A204.1 (cell line): ENCODE data around the gene ATG9B.
"Not testable (repeated sequence)": the region's sequence is repeated elsewhere in the genome, so short reads cannot be mapped to it uniquely, and the experiment has no call there.

ENCODE experiments used
- FAIRE-seq: peaks from 2 replicates; lab custom pipeline; 2012; peaks lifted over from hg19 to GRCh38; lab: Jason Lieb, UNC

The ATG9B gene

DNA sequence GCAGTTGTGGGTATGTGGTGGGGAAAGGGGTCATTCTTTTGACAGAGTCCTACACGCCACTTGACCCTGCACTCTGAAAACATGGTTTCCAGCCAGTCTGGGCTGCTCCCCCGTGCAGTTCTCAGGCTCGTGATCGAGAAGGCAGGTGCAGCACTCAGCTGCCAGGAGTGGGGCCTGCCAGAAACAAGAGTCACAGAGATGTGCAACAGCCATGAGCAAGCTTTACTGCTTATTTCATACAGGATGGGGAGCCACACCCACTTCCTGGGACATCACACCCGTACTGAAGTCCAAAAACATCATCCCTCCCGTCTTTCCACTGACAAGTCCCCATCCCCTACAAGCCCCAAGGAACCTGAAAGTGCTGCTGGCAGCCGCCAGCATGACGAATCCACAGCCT, 9.3 kb downstream of the ATG9B start:
- no peak for FAIRE-seq

DNA sequence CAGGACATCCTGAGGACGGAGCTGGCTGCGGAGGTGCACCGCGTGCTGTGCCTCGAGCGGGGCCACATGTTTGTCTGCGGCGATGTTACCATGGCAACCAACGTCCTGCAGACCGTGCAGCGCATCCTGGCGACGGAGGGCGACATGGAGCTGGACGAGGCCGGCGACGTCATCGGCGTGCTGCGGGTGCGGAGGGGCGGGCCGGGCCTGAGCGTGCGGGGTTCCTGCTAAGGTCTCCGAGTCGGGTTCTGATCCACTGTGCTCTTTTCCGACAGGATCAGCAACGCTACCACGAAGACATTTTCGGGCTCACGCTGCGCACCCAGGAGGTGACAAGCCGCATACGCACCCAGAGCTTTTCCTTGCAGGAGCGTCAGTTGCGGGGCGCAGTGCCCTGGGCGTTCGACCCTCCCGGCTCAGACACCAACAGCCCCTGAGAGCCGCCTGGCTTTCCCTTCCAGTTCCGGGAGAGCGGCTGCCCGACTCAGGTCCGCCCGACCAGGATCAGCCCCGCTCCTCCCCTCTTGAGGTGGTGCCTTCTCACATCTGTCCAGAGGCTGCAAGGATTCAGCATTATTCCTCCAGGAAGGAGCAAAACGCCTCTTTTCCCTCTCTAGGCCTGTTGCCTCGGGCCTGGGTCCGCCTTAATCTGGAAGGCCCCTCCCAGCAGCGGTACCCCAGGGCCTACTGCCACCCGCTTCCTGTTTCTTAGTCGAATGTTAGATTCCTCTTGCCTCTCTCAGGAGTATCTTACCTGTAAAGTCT, 10.4 kb downstream of the ATG9B start:
- FAIRE-seq = no peak

DNA sequence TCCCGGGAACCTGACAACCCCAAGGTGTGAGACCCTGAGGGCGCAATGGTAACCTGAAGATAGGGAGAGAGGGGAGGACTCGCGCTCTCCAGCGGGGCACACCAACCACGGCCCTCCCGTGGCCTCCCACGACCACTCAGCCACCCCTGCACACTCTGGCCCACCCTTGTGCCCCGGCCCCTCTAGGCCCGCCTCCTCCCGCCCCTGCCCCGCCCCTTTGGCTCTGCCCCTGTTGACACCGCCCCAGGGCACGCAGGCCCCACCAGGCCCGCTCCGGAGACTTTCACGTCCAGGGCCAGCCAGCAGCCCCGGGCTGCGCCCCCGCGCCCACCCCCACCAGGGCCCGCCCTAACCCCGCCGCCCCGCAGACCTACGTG, 10.9 kb downstream of the ATG9B start:
- no peak for FAIRE-seq

DNA sequence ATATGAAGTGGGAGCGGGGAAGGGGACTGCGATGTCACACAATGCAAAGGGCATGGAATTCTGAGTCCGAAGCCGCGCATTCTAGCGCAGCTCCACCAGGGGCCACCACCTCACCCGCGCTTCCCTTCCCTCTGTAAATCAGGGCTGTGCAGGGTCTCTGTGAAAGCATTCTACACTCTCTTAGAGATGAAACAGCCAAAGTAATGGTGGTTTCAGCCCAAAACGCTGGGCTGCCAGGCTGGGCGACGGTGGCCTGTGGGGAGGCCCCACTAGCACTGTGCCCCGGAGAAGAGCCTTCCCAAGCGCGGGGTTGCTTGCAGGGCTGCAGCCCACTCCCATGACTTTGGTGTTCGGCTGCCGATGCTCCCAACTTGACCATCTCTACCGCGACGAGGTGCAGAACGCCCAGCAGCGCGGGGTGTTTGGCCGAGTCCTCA, 11.4 kb downstream of the ATG9B start:
- no peak for FAIRE-seq

DNA sequence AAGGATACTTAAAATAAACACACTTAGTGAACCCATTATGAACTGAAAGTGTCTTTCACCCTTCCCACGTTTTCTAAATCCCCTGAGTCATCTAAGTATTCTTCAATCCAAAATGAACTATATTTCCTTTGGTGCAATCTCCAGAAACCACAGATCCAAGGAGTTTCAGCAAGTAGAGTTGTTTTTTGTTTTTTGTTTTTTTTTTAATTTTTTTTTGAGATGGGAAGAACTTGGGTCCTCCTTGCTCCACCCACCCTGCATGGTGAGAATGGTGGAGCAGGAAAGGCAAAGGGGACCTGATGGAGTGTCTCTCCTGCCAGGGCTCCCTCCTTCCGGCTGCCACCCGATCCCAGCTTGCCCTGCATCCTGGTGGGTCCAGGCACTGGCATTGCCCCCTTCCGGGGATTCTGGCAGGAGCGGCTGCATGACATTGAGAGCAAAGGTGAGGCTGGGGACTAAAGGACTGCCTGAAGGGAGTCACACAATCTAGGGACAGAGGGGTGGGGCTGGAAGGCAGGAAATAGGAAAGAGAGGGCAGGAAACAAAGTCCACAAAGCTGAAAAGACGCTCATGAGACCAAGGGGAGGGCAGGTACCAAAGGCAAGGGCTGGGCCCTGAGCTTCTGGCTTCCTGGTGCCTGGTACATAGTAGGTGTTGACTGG, 12.1 kb downstream of the ATG9B start:
- no peak for FAIRE-seq

DNA sequence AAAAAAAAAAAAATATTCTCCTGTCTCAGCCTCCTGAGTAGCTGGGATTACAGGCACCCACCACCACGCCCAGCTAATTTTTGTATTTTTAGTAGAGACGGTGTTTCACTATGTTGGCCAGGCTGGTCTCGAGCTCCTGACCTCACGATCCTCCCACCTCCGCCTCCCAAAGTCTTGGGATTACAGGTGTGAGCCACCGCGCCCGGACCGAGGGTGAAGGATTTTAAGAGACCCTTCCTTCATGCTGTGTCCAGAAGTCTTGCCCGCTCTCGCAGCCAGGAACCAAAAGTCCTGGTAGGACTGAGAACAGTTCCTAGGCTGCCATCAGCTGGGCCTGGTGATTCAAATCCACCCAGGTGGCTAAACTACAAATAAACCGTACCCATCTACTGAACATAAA, 12.7 kb downstream of the ATG9B start:
- FAIRE-seq = not testable (repeated sequence)

DNA sequence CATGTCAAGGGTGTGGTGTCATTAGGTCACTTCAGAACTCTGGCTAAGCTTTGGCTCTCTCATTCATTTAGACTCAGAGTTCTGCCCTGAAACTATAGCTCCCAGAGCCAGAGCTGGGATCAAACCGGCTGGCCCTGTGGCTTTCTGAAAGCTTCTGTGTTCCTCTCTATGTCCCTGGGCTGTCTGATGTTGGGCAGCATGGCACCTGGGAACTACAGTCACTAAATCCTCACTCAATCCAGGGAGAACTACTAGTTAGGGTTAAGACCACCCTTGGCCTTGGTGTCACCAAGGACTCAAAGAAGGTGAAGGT, 13.2 kb downstream of the ATG9B start:
- no peak for FAIRE-seq

DNA sequence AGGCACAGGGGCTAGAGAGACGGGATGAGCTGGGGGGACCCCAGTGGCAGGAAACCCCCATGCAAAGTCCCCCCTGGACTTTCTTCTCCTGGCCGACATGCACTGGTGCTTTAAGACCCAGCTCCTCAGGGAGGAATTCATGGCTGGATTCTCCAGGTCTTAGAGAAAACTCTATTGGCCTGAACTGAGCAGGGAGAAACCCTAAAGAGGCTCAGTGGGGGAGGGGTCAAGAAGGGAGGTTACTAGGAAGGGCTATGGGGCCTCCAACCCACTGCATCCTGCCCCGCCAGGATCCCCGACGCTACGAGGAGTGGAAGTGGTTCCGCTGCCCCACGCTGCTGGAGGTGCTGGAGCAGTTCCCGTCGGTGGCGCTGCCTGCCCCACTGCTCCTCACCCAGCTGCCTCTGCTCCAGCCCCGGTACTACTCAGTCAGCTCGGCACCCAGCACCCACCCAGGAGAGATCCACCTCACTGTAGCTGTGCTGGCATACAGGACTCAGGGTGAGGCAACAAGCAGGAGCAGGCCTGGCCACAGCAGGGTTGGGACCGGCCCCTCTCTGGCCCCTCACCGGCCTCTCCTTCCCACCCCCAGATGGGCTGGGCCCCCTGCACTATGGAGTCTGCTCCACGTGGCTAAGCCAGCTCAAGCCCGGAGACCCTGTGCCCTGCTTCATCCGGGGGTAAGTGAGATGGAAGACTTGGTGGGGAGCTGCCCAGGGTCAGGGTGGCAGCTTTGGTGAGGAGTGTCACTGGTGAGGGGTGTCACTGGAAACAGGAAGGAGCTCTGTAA, 13.8 kb downstream of the ATG9B start:
- FAIRE-seq = no peak

DNA sequence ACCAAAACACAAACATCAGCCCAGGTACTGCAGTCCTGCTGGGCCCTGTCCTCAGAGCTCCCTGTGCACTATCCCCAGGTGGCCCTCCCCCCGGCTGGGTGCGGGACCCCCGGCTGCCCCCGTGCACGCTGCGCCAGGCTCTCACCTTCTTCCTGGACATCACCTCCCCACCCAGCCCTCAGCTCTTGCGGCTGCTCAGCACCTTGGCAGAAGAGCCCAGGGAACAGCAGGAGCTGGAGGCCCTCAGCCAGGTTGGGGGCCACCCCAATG, 14.3 kb downstream of the ATG9B start:
- no peak for FAIRE-seq

DNA sequence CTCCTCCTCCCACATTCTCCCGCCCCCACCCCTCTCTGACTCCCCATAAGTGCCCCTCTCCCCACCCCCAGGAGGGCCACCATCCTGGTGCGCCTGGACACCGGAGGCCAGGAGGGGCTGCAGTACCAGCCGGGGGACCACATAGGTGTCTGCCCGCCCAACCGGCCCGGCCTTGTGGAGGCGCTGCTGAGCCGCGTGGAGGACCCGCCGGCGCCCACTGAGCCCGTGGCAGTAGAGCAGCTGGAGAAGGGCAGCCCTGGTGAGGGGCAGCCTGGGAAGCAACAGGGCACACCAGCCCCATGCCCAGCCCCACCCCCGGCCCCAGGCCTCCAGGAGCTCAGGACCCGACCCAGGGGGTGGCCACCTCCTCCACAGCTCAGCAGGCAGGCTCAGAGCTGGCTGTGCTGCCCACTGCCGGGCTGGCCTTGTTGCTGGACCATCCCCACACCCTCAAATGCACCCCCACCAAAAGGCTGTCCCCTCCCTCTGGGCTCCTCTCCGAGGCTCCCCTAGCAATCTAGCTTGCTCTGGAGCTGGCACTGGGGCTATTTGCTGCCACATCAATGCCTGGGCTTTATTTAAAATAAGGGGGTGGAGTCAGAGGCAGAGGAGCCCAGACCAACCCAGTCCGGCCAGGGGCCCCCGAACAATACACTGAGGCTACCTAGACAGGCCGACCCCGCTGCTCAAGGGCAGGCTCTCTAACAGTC, 14.8 kb downstream of the ATG9B start:
- FAIRE-seq = no peak

DNA sequence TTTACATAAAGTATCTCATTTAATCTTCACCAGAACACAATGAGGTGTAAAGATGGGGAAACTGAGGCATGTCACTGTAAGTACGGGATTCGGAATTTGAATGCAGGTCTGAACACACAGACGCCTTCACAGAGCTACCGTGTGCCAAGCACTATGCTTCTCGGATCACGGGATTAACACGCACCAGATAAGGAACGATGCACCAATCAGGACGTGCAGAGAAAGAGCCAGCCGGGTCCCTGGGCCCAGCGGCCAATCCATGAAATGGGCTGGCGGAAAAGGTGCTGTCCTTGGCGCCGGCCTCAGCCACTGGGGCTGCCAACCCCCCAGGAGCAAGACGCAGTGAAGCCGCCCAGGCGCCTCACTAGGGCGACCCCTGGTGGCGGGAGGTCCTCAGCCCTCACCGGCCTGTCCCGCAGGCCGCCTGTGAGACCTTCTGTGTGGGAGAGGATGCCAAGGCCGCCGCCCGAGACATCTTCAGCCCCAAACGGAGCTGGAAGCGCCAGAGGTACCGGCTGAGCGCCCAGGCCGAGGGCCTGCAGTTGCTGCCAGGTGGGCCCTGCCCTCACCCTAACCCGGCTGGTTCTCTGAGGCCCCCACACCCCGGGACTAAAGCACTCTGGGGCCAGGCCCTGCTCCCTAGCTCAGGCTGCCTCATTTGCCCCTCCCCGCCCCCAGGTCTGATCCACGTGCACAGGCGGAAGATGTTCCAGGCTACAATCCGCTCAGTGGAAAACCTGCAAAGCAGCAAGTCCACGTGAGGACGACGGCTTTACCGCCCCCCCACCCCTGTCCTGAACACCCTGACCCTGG, 15.6 kb downstream of the ATG9B start:
- FAIRE-seq = no peak

DNA sequence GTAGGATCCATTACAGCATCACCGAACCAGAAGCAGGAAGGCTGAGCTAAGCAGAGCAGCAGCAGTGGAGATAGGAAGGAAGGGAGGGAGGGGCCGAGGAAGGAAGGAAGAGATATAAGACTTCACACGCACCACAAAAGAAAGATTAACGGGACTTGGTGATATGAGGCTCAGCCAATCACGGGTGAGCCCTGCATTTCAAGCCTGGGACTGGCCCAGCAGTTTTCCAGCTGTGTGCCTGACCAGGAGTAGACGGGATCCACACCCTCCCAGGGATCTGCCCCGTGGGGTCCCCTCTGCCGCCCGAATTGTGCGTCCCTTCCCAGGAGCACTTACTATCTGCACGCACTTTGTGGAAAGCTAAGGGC, 16.2 kb downstream of the ATG9B start:
- no peak for FAIRE-seq

DNA sequence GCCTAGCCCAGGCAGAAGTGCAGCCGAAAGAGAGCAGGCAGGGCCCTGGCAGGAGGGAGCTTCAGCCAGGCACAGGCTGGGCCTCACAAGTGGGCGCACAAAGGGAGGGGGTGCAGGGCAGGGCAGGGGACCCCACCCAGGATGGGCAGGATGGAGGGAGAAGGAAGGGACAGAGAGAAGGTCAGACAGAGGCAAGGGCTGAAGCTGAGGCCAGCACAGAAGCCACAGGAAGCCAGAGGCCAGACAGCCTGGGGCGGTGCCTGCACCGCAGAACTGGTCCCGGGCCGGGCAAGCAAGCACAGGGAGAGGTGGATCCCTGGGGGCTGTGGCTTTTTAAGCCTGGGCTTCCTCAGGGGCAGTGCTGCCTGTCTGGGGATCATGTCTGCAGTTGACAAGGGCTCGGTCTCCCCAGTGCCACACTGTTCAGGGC, 16.8 kb downstream of the ATG9B start:
- FAIRE-seq = no peak

DNA sequence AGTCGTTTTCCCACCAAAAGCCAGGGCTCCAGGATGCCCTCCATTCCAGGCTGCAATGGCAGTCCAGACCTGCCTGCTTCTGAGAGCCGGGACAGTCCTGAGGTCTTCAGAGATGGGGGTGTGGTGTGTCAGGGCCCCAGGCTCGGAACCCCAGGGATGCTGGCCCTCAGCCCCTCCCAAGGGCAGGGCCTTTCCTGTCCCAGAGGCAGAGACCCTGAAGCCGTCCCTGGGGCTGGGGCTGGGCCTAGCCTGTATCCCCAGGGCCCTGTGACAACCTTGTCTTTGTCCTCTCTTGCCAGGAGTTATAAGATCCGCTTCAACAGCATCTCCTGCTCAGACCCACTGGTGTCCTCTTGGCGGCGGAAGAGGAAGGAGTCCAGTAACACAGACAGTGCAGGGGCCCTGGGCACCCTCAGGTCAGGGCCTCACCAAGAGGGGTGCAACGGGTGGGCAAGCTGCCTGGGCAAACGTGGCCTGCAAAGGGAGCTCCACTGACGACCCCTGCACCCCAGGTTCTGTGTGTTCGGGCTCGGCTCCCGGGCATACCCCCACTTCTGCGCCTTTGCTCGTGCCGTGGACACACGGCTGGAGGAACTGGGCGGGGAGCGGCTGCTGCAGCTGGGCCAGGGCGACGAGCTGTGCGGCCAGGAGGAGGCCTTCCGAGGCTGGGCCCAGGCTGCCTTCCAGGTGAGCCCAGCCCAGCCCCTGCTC, 17.5 kb downstream of the ATG9B start:
- FAIRE-seq = no peak

DNA sequence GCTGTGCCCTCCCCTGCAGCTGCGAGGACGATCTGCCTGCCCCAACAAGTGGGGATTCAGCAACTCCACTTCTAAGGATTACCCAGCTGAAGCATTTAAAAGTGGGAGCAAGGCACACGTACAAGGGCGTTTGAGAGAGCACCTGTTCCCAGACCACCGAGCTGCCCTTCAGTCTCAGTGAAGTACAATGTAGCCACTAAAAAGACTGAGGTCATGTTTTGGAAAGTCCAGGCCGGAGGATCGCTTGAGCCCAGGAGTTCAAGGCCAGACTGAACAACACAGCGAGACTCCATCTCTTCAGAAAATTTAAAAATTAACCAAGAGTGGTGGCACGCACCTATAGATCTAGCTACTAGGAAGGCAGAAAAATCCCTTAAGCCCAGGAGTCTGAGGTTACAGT, 18.7 kb downstream of the ATG9B start:
- FAIRE-seq = no peak

DNA sequence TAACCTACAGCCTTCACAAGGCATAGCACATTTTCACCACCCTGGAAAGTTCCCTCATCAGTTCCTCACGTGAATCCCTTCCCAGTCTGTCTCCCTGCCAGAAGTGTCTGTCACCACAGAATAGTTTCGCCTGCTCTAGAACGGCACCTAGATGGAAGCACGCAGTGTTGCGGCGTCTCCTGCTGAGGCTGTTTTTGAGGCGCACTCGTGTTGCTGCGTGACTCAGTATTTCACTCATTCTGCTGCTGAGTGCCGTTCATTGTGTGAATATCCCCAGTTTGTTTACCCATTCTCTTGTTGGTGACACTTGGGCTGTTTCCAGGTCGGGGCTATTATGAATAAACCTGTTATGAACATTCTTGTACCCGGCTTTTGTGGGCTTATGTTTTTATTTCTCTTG, 20.7 kb downstream of the ATG9B start:
- no peak for FAIRE-seq

DNA sequence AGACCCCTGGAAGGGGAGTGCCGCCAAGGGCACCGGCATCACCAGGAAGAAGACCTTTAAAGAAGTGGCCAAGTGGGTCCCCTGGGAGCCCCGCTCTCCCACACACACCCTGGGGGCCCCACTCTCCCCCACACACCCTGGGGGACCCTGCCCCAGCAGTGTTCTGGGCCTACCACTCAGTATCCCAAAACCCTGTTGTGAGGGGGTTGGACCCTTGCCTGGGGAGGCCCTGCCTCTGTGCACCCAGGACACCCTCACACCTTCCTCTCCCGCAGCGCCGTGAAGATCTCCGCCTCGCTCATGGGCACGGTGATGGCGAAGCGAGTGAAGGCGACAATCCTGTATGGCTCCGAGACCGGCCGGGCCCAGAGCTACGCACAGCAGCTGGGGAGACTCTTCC, 22.7 kb downstream of the ATG9B start:
- FAIRE-seq = no peak

DNA sequence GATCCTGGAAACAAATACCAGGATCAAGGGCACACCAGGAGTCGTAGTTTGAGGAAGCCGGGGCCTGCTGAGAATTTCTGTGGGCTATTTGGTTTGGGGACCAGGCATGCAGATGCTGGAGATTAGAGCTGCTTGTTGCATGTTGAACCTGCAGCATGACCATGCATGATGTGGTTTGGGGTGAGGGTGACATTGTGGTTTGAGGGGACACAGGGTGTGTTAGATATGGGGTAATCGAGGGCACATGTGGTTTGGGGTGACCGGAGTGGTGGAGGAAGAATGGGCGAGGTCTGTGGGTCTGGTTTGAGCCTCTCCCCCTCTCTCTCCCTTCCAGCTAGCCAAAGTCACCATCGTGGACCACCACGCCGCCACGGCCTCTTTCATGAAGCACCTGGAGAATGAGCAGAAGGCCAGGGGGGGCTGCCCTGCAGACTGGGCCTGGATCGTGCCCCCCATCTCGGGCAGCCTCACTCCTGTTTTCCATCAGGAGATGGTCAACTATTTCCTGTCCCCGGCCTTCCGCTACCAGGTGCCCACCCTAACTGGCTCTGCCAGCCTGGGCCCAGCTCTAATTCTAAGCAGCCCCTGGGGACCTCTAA, 23.3 kb downstream of the ATG9B start:
- FAIRE-seq = no peak

DNA sequence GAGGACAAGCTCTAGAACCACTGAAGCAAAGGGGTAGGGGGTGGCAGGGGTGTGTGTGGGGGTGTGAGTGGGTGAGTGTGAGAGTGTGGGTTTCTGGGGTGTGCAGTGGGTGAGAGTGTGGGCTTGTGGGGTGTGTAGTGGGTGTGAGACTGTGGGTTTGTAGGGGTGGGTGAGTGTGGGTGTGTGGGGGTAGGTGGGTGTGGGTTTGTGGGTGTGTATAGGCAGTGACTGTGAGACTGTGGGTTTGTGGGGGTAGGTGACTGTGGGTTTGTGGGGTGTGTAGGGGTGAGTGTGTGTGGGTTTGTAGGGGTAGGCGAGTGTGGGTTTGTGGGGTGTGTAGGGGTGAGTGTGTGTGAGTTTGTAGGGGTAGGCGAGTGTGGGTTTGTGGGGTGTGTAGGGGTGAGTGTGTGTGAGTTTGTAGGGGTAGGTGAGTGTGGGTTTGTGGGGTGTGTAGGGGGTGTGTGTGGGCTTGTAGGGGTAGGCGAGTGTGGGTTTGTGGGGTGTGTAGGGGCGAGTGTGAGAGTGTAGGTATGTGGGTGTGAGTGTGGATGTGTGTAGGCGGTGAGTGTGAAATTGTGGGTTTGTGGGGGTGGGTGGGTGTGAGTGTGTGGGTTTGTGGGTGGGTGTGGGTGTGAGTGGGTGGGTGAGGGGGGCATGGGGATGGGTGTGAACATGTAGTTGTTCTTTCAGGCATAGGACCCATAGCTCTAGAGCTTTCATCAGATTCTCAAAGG, 24.6 kb downstream of the ATG9B start:
- no peak for FAIRE-seq

DNA sequence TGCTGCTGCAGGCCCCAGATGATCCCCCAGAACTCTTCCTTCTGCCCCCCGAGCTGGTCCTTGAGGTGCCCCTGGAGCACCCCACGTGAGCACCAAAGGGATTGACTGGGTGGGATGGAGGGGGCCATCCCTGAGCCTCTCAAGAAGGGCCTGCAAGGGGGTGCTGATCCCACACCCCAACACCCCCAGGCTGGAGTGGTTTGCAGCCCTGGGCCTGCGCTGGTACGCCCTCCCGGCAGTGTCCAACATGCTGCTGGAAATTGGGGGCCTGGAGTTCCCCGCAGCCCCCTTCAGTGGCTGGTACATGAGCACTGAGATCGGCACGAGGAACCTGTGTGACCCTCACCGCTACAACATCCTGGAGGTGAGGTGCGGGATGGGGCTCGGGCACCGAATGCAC, 25.3 kb downstream of the ATG9B start:
- FAIRE-seq = no peak

DNA sequence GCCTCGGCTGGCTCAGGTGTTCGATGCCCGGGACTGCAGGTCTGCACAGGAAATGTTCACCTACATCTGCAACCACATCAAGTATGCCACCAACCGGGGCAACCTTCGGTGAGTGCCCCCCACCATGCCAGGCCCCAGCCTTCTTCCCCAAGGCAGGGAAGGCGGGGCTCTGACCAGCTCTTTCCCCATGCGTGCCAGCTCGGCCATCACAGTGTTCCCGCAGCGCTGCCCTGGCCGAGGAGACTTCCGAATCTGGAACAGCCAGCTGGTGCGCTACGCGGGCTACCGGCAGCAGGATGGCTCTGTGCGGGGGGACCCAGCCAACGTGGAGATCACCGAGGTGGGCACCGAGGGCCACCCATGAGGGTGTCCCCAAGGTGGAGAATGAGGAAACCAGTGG, 26.0 kb downstream of the ATG9B start:
- FAIRE-seq = no peak
